ENCODE results near the gene GALNT11. TPM values are rescaled to one million over a fixed set of nuclear protein-coding genes. Genes with fewer than 3 reads are reported as not detected.
"Not testable (repeated sequence)": the region's sequence is repeated elsewhere in the genome, so short reads cannot be mapped to it uniquely, and the experiment has no call there.

GALNT11 gene
- total and polyA plus RNA-seq, 2 of the 4 experiments (the other 2 are of a cell fraction), result 24.4 to 29.3 TPM

DNA sequence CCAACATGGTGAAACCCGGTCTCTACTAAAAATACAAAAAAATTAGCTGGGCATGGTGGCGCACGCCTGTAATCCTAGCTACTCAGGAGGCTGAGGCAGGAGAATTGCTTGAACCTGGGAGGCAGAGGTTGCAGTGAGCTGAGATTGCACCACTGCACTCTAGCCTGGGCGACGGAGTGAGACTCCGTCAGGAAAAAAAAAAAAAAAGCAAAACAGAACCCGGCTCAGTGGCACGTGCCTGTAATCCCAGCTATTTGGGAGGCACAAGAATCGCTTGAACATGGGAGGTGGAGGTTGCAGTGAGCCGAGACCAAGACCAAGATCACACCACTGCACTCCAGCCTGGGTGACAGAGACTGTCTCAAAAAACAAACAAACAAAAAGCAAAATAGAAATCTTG, 3.7 kb upstream of the GALNT11 start:
- H2BK20ac ChIP-seq (ENCODE audit: low read depth, low read length); H2BK120ac ChIP-seq (ENCODE audit: low read depth, low read length); H4K91ac ChIP-seq (ENCODE audit: insufficient read depth, low read depth, low read length); H3K9me1 ChIP-seq (ENCODE audit: insufficient read depth, low read length); H3K4me1 ChIP-seq (ENCODE audit: control insufficient read depth, insufficient read depth, low read length); in situ Hi-C loops (cut with MboI; ENCODE audit: low sequenced_read_pairs); H3K18ac ChIP-seq (ENCODE audit: low read depth, low read length); H3K4me2 ChIP-seq (ENCODE audit: low read depth, low read length); H3K9me3 ChIP-seq (ENCODE audit: control insufficient read depth, insufficient read depth, low read length); H3K23ac ChIP-seq (ENCODE audit: low read depth, low read length); H2AK9ac ChIP-seq (replicated peaks; ENCODE audit: low read depth, low read length, poor library complexity); H3K56ac ChIP-seq (ENCODE audit: extremely low read depth, insufficient read depth, low read length); H3K27ac ChIP-seq (ENCODE audit: insufficient read depth, low read length); H4K5ac ChIP-seq (ENCODE audit: low read depth, low read length); H3K79me1 ChIP-seq (ENCODE audit: low read depth in 1 of 2, low read length in 2 of 2); intact Hi-C loops (cut with micrococcal nuclease); H2AK5ac ChIP-seq (ENCODE audit: low read depth, low read length); POLR2A ChIA-PET (ENCODE audit: unreplicated experiment); ATAC-seq (ENCODE audit: low read depth); CTCF ChIA-PET; H3K9ac ChIP-seq (ENCODE audit: low read depth, low read length); H4K20me1 ChIP-seq (ENCODE audit: insufficient read depth, low read length); H3K14ac ChIP-seq (replicated peaks; ENCODE audit: low read depth, low read length); dilution Hi-C loops (cut with HindIII; ENCODE audit: low sequenced_read_pairs, unreplicated experiment); H3K4ac ChIP-seq (ENCODE audit: low read depth, low read length); DNase-seq; H3K4me3 ChIP-seq (ENCODE audit: insufficient read depth, low read depth, low read length); H3K36me3 ChIP-seq (ENCODE audit: control insufficient read depth, insufficient read depth, low read length); H2BK15ac ChIP-seq (ENCODE audit: low read depth, low read length); H4K8ac ChIP-seq (ENCODE audit: low read depth in 2 of 2, low read length in 2 of 2); BruUV-seq (replicated peaks); H2AFZ ChIP-seq (replicated peaks; ENCODE audit: low read length, poor library complexity); H2BK5ac ChIP-seq (ENCODE audit: low read depth, low read length, poor library complexity, severe bottlenecking): not testable (repeated sequence)
- H3K27me3 ChIP-seq (ENCODE audit: control insufficient read depth, insufficient read depth, low read length), result peaks cover 11% of the 10 kb centered on the region
- WGBS, 2 experiments (ENCODE audit: extremely low coverage in 2 of 2, insufficient read length in 1 of 2), result no CpG with 5 or more reads among the region's 10 CpGs

Measured in IMR-90 (cell line).